Lung (tissue), 12 donors: ENCODE data around the gene IL20RA. TPM values are rescaled to one million over a fixed set of nuclear protein-coding genes. Genes with fewer than 3 reads are reported as not detected.
A peak's percentile ranks its signal among the peaks of the same experiment; 100 is the strongest.

ENCODE experiments used
- ATAC-seq: fragments of 200-7000 bp; cut with Tn5 transposase; one replicate; pipeline ENCODE4 v1.9.1; 2020; ENCODE audit warnings: moderate number of reproducible peaks; ENCODE audit not compliant: insufficient read depth, low FRiP score
- DNase-seq, 3 donors: peaks; one replicate each; pipeline ENCODE4 v3.0.0-alpha.2; 2013 to 2017
- H3K27ac ChIP-seq, 2 donors: one replicate each; pipeline ENCODE4 v1.5.1; 2013; ENCODE audit warnings: mild to moderate bottlenecking in 2 of 2, moderate library complexity in 2 of 2, control low read depth in 1 of 2, inconsistent platforms in 1 of 2, low read depth in 1 of 2, low read length in 1 of 2
- H3K27me3 ChIP-seq, 3 donors: one replicate each; pipeline ENCODE4 v1.5.1; 2013; ENCODE audit warnings: low read length in 2 of 3; ENCODE audit not compliant: control insufficient read depth in 3 of 3, insufficient read depth in 3 of 3
- H3K36me3 ChIP-seq, 4 donors: one replicate each; pipeline ENCODE4 v1.5.1; 2013; ENCODE audit warnings: low read length in 4 of 4, mild to moderate bottlenecking in 1 of 4, moderate library complexity in 1 of 4; ENCODE audit not compliant: control insufficient read depth in 4 of 4, insufficient read depth in 4 of 4
- H3K4me1 ChIP-seq, 5 donors: one replicate each; pipeline ENCODE4 v1.5.1; 2013; ENCODE audit warnings: low read length in 5 of 5, mild to moderate bottlenecking in 2 of 5, moderate library complexity in 1 of 5; ENCODE audit not compliant: control insufficient read depth in 5 of 5, insufficient read depth in 5 of 5
- H3K4me3 ChIP-seq: one replicate; pipeline ENCODE4 v1.5.1; 2013; ENCODE audit warnings: mild to moderate bottlenecking, control low read depth, moderate library complexity
- H3K9ac ChIP-seq, 2 donors: one replicate each; pipeline ENCODE4 v1.5.1; 2013; ENCODE audit warnings: low read length in 2 of 2, control low read depth in 1 of 2; ENCODE audit not compliant: insufficient read depth in 1 of 2
- H3K9me3 ChIP-seq, 4 donors: one replicate each; pipeline ENCODE4 v1.5.1; 2013; ENCODE audit warnings: low read length in 3 of 4, mild to moderate bottlenecking in 1 of 4, moderate library complexity in 1 of 4; ENCODE audit not compliant: control insufficient read depth in 4 of 4, insufficient read depth in 3 of 4
- WGBS, 2 donors: extraction: QIAGEN DNeasy Blood & Tissue Kit; methylation state at CpG; one replicate each; pipeline ENCODE4 v1.1.7; 2013; 5-methylcytosine and 5-hydroxymethylcytosine counted together
- polyA plus RNA-seq, 2 donors: library from polyadenylated mRNA; stranded (reverse); fragments of 200-250 nt; gene quantifications; one replicate each; pipeline ENCODE4 v1.2.1, GENCODE V29; 2013
- total RNA-seq, 2 donors: library from RNA; depleted of rRNA in 1 of 2; stranded (reverse); fragments of >200 nt in 1 of 2; gene quantifications; one replicate each; pipeline ENCODE4 v1.2.1, GENCODE V29; 2014 to 2021
- TF ChIP-seq, protein P1 (sequence below): IDR thresholded peaks from 2 replicates; pipeline ENCODE4 v1.5.1; 2012; ENCODE audit warnings: mild to moderate bottlenecking; ENCODE audit errors: control extremely low read depth, extremely low read depth
- donor health status: control.
- donor health status: control.
- donor health status: Bipolar disorder and iron deficiency.
- donor health status: healthy.
- donor health status: DM: yes; HTN: yes; CAD: no.

IL20RA gene
- total and polyA plus RNA-seq, 4 donors, result 3.7 to 16.2 (median 6.7) TPM

- 66 to 89% methylated on average over 14 of the region's 14 CpGs for WGBS, 2 donors
- ATAC-seq, result no peak
- Histone ChIP-seq H3K4me1 (peaks cover 2 to 11% (median 4%) of the 10 kb centered on the region in 5 donors), H3K27me3 (no peaks in the 10 kb centered on the region), H3K4me3 (no peak overlapping the region), H3K27ac (no peak overlapping the region), H3K9me3 (no peaks in the 10 kb centered on the region), H3K9ac (no peak overlapping the region), H3K36me3 (no peaks in the 10 kb centered on the region)
- DNase-seq, result peak in 1 of 3 donors; percentile 24
- TF ChIP-seq, protein P1, sequence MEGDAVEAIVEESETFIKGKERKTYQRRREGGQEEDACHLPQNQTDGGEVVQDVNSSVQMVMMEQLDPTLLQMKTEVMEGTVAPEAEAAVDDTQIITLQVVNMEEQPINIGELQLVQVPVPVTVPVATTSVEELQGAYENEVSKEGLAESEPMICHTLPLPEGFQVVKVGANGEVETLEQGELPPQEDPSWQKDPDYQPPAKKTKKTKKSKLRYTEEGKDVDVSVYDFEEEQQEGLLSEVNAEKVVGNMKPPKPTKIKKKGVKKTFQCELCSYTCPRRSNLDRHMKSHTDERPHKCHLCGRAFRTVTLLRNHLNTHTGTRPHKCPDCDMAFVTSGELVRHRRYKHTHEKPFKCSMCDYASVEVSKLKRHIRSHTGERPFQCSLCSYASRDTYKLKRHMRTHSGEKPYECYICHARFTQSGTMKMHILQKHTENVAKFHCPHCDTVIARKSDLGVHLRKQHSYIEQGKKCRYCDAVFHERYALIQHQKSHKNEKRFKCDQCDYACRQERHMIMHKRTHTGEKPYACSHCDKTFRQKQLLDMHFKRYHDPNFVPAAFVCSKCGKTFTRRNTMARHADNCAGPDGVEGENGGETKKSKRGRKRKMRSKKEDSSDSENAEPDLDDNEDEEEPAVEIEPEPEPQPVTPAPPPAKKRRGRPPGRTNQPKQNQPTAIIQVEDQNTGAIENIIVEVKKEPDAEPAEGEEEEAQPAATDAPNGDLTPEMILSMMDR, result no peak
Observed at GRCh38 chr6:136959471-136959891, 85.3 kb downstream of the IL20RA start.

- Histone ChIP-seq H3K9me3 (no peaks in the 10 kb centered on the region), H3K4me1 (peaks cover 2 to 11% (median 3%) of the 10 kb centered on the region in 5 donors), H3K27ac (no peak overlapping the region), H3K9ac (no peak overlapping the region), H3K36me3 (no peaks in the 10 kb centered on the region), H3K4me3 (no peak overlapping the region), H3K27me3 (no peaks in the 10 kb centered on the region)
- no peak for DNase-seq
- ATAC-seq, result no peak
- TF ChIP-seq, protein P1, result no peak
- WGBS, 2 donors, result 95 to 97% methylated on average over 5 of the region's 5 CpGs
Observed at GRCh38 chr6:136958168-136958567, 86.6 kb downstream of the IL20RA start.

DNA sequence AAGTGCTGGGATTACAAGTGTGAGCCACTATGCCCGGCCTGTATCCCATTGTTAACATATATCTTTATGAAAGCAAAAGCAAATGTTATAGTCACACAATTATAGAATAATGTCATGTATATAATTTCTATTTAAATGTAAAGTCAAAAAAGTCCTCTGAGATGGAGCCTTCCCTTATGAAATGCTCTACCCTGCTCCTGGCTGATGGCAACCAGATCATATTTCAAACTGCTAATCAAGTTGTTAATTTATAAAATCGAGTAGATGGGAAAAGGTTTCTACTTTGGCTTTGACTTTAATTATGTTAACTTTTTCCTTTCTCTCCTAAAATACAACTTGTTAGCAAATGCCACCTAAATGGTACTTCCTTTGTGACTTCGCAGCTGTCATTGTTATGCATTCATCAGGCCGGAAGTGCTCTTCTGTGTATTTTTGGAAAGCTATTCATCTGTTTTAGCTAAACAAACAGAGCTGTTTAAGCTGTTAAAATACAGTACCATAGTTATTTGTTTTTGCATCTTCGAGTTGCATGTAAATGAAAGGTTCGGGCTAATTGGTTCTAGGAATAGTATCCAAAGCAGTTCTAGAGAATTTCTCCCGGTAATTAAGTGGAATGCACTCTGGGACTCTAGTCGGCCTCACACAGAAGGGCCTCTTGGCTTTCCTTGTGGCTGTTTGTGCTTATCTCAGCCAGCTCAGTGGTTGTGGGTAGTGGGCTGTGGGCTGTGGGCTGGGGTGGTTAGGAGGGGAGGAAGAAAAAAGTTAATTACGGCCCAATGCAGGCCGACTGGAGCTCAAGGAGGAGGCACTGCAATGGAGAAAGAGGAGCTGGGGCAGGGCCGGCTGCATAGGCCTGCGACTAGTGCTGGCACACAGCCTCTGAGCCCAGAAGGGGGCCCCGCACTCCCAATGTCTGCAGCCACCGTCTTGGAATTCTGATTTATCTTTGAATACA, 87.9 kb downstream of the IL20RA start:
- Histone ChIP-seq H3K36me3 (no peaks in the 10 kb centered on the region), H3K27ac (no peak overlapping the region), H3K27me3 (no peaks in the 10 kb centered on the region), H3K4me1 (peaks cover 0 to 11% (median 3%) of the 10 kb centered on the region in 5 donors), H3K9me3 (no peaks in the 10 kb centered on the region), H3K9ac (no peak overlapping the region), H3K4me3 (no peak overlapping the region)
- WGBS, 2 donors, result 31 to 49% methylated on average over 14 of the region's 14 CpGs
- TF ChIP-seq, protein P1, result no peak
- DNase-seq, result peak; percentile 27 to 71 (median 56)
- ATAC-seq, result no peak
